NCI-H128 (cell line): ENCODE results near the gene ZNF286A.
A peak's percentile ranks its signal among the peaks of the same experiment; 100 is the strongest.
"Not testable (repeated sequence)": the region's sequence is repeated elsewhere in the genome, so short reads cannot be mapped to it uniquely, and the experiment has no call there.

Source experiments
- DNase-seq: peaks from one replicate; lab custom pipeline; 2025; ENCODE audit not compliant: unreplicated experiment; lab: John Stamatoyannopoulos, UW

ZNF286A gene

GRCh38 chr17:15698967-15699366, 585 bp upstream of the ZNF286A start:
- DNase-seq: not testable (repeated sequence)

- not testable (repeated sequence) for DNase-seq
Observed at GRCh38 chr17:15699937-15700336, 385 bp downstream of the ZNF286A start.

DNA sequence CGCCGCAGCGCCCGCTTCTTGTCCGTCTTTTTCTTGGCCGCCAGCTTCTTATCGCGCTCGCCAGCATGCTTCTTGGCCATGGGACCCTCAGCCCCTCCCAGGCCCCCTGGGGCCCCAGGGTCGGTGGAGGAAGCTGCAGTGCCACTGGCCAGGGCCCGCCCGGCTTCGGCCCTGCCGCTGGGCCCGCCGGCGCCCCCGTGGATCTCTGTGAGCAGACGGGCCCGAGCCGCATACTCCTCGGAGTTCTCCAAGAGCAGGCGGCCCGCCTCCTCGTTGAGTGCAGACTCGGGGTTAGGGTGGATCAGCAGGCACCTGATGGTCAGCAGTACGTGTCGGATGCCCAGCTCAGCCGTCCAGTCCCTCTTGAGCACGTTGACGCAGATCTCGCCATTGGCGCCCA, 4.7 kb downstream of the ZNF286A start:
- DNase-seq: not testable (repeated sequence)

DNA sequence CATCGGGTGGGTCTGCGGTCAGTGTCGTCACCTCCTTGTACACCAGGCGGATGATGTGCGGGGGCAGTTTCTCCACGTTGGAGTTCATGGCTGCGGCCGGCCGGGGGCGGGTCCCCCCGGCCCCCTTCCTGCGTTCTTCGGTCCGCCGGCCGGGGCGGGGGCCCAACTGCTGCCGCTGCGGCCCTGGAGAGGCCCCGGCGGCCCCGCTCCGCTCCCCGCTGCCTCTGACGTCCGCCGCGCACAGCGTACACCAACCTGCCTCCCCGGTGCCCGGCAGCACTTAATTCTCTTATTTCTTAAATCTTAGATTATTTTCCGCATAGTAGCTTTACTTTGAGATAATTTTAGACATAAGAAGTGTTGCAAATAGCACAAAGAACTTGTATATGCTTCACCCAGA, 5.3 kb downstream of the ZNF286A start:
- DNase-seq: not testable (repeated sequence)

DNA sequence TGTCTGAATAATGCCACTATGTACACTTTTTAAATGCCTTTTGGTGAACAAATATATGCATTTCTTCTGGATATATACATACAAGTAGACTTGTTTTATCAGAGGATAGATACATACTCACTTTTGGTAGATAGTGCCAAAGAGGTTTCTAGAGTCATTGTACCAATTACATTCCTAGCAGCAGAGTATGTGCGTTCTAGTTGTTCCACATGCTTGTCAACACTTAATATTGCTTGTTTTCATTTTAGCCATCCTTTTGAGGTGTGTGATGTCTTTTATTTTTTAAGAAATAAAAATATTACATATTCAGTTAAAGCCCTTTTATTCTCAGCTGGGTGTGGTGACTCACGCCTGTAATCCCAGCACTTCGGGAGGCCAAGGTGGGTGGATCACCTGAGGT, 9.3 kb downstream of the ZNF286A start:
- not testable (repeated sequence) for DNase-seq

- not testable (repeated sequence) for DNase-seq
Observed at GRCh38 chr17:15716601-15717563, 17.3 kb downstream of the ZNF286A start.

GRCh38 chr17:15730535-15730934, 31.0 kb downstream of the ZNF286A start:
- DNase-seq: not testable (repeated sequence)

DNA sequence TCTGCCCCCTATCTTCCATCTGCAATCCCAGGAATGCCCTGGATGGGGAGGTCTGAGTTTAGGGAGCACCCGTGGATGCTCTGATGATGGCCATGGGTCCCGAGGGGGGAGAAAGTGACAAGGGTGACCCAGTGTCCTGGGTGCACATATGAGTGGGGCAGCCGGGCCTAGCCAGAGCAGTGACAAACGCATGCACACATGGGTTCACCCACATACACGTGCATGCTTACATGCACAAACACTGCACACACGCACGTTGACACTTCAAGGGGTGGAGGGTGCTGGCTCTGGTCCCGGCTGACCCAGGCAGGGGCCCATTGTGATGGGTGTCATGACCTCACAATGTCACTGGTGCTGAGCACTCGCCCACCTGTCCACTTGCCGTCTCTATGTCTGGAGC, 32.3 kb downstream of the ZNF286A start, which contains the start of gene TBC1D26:
Gene TBC1D26, plus strand, starts transcription at position 384 of the 400 bp plus-strand sequence. CDS start 3,066 bp downstream, outside the sequence.
- not testable (repeated sequence) for DNase-seq

DNA sequence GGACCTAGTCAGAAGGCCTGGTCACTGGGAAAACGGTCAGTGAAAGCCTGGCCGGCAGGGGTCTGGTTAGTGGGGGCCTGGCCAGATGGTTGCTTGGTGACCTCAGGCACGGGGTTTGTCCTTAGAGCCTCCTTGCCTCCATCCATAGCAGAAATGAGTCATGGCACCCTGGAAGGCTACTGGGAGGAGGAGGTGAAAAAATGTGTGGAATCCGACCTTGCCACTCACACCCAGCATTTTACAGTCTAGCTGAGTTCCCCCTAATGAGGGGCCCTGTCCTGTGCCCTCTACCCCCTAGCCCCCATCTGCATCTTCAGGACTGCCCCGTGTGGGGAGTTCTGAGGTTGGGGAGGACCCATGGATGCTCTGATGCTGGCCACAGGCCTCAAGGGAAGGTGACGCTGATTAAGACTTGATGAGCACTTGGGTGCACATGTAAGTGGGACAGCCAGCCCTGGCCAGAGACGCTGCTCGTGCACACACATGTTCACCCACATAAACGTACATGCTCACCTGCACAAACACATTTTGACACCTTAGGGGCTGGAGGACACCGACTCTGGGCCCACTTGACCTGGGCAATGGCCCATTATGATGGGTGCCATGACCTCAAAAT, 33.7 kb downstream of the ZNF286A start:
- not testable (repeated sequence) for DNase-seq

DNA sequence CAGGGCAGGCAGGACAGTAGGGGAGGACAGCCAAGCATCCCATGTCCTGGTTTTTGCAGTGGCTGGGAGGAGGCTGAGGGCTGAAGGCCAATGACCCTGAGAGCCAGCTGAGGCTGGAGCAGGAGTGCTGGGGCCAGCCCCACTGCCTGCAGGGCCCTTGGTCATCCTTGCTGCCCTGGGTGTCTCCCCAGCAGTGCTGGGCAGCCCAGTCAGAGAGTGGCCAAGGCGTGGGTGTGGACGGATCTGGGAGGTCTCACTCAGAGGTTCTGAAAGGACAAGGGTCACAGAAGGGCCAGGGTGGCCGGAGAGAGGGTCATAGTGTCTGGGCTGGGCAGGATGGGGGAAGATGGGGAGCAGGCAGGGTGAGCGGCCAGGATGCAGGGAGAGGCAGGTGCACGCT, 37.0 kb downstream of the ZNF286A start:
- DNase-seq: not testable (repeated sequence)

GRCh38 chr17:15738066-15738465, 38.5 kb downstream of the ZNF286A start:
- DNase-seq: no peak

DNA sequence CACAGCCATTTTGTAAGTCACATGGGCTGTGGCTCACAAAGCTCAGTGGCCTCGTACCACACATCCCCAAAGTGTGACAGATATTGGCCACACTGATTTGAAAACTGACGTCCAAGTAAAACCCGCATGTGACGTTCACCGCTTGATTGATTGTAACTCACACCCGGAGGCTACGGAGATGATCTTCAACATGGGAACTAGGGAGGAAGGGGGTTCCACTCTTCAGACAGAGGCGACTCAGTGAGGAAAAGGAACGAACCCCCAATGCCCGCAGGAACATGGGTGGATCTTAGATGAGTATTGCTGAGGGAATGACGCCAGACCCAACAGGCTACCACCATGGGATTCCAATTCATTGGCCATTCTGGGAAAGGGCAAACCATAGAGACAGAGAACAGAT, 39.7 kb downstream of the ZNF286A start:
- DNase-seq: not testable (repeated sequence)

- not testable (repeated sequence) for DNase-seq
Observed at GRCh38 chr17:15740041-15740440, 40.5 kb downstream of the ZNF286A start.

DNA sequence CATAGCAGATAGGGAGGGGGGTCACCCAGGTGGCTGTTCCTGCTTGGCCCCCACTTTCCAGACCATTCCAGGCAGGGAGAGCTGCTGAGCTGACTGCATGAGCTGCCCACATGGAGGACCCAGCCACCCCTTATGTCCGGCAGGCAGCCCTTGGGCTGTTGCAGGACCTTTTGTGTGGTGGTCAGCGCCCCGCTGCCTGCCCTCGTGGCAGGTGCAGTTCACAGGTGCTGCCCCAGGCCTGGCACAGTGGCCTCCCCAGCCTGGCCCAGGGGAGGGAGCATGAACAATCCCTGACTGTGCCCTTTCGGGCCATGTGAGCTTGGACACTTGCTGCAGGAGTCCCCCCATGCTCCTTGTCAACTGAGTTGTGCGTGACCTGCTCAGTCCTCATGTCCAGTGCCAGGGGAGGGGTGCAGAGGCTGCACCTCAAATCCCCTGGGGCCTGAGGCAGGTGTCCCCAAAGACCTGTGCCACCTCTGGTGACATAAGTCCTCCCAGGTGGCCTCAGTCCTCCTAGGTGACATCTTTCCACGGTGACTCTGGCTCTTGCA, 41.1 kb downstream of the ZNF286A start:
- DNase-seq: no peak

DNA sequence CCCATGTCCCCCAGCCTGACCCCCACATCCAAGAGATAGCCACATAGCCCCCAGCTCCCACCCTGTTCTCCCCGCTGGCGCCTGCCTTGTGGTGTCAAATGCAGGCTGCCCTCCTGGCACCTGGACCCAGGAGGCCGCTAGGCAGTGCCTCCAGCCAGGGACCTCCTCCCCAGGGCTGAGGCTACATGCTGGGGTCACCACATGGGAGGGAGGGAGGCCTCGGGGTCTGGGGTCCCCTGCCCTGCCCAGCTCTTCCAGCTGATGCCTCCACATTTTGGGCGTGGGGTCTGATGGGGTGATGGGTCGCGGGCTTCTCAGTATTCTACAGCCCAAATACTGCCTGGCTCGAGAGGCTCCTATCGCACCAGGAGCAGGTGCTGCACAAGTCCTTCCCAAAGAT, 42.1 kb downstream of the ZNF286A start:
- no peak for DNase-seq

- DNase-seq: no peak
Observed at GRCh38 chr17:15742051-15742795, 42.7 kb downstream of the ZNF286A start.

GRCh38 chr17:15742921-15743320, 43.4 kb downstream of the ZNF286A start:
- DNase-seq: no peak

DNA sequence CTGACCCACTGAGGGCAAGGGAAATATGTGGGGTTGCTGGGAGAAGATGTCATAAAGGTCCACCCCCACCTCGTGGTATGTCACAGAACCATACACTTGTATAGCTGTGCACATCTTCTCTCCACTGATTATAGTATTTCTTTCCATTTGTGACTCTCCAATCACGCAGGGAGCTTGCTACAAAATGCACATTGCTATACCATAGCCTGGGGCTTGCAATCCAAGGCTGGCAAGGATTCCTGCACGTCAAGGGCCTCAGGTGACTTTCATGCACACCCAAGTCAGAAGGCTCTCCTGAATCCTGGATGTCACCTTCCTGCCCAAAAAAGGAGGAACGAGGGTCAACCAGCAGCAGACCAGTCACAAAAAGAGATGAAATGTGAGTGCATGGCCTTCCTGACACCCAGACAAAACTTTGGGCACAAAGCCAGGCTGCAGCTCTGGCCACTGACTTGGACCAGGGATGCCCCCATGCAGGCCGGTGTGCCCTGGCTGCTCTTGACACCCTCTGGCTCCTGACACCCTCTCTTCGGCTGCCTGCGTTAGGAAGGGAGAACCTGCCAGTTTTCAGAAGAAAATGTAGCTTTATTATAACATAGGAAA, 44.6 kb downstream of the ZNF286A start:
- DNase-seq: no peak

GRCh38 chr17:15744885-15745284, 45.3 kb downstream of the ZNF286A start:
- peak; percentile 1 for DNase-seq

GRCh38 chr17:15749403-15749802, 49.9 kb downstream of the ZNF286A start:
- not testable (repeated sequence) for DNase-seq
